Neural cell (in vitro differentiated cells): Measurements from ENCODE around the gene ITGB4. TPM values are rescaled to one million over a fixed set of nuclear protein-coding genes. Genes with fewer than 3 reads are reported as not detected.

Experiments used
- H2AFZ ChIP-seq: fragments of 200-600, 300-800 bp; sonication (generic), shearing (Covaris generic); 2 replicates; pipeline ENCODE4 v1.6.0; 2014; ENCODE audit warnings: low read depth, mild to moderate bottlenecking, antibody characterized with exemption, low read length, moderate library complexity
- H3F3A ChIP-seq: fragments of 200-600 bp; shearing (Covaris generic); 2 replicates; pipeline ENCODE4 v1.6.1; 2016; ENCODE audit warnings: mild to moderate bottlenecking, moderate library complexity, mixed read lengths, antibody characterized with exemption, low read length; ENCODE audit not compliant: insufficient read depth, poor library complexity, severe bottlenecking
- H3K27ac ChIP-seq: fragments of 200-600, 300-800 bp; sonication (generic), shearing (Covaris generic); 2 replicates; pipeline ENCODE4 v1.5.1; 2014; ENCODE audit warnings: mild to moderate bottlenecking, low read length, moderate library complexity
- H3K27me3 ChIP-seq: fragments of 300-800, 200-600 bp; sonication (generic), shearing (Covaris generic); 2 replicates; pipeline ENCODE4 v1.6.0; 2014; ENCODE audit warnings: mild to moderate bottlenecking, low read depth, low read length, moderate library complexity; ENCODE audit not compliant: insufficient read depth
- H3K36me3 ChIP-seq: fragments of 300-800, 200-600 bp; sonication (generic), shearing (Covaris generic); 2 replicates; pipeline ENCODE4 v1.5.1; 2014; ENCODE audit warnings: mild to moderate bottlenecking, antibody characterized with exemption, low read length, moderate library complexity; ENCODE audit not compliant: insufficient read depth
- H3K4me2 ChIP-seq: fragments of 300-800, 200-600 bp; sonication (generic), shearing (Covaris generic); 2 replicates; pipeline ENCODE4 v1.6.0; 2014; ENCODE audit warnings: mild to moderate bottlenecking, low read length
- H3K4me3 ChIP-seq: fragments of 300-800, 200-600 bp; sonication (generic), shearing (Covaris generic); 2 replicates; pipeline ENCODE4 v1.5.1; 2014; ENCODE audit warnings: mild to moderate bottlenecking, low read length, moderate library complexity
- H3K79me2 ChIP-seq: fragments of 200-600 bp; shearing (Covaris generic); replicated peaks from 2 replicates; pipeline ENCODE4 v1.6.0; 2014; ENCODE audit warnings: mild to moderate bottlenecking, low read length, moderate library complexity; ENCODE audit not compliant: insufficient read depth
- H3K9ac ChIP-seq: fragments of 300-800, 200-600 bp; sonication (generic), shearing (Covaris generic); 2 replicates; pipeline ENCODE4 v1.6.1; 2016; ENCODE audit warnings: mild to moderate bottlenecking, low read length, mixed read lengths
- H3K9me2 ChIP-seq: fragments of 200-600 bp; shearing (Covaris generic); 2 replicates; pipeline ENCODE4 v1.6.1; 2016; ENCODE audit warnings: mild to moderate bottlenecking, low read length, mixed read lengths; ENCODE audit not compliant: insufficient read depth
- H3K9me3 ChIP-seq: fragments of 200-600, 300-800 bp; sonication (generic), shearing (Covaris generic); 2 replicates; pipeline ENCODE4 v1.6.1; 2016; ENCODE audit warnings: mild to moderate bottlenecking, mixed run types, low read length, moderate library complexity, mixed read lengths
- H4K20me1 ChIP-seq: fragments of 200-600 bp; shearing (Covaris generic); 2 replicates; pipeline ENCODE4 v1.6.1; 2016; ENCODE audit warnings: mild to moderate bottlenecking, mixed run types; ENCODE audit not compliant: insufficient read depth
- EP300 ChIP-seq: fragments of 450-650 bp; conservative IDR thresholded peaks from 2 replicates; pipeline ENCODE4 v1.6.1; 2014; ENCODE audit warnings: antibody characterized with exemption, mild to moderate bottlenecking, moderate library complexity; ENCODE audit not compliant: poor library complexity, severe bottlenecking
- EZH2 ChIP-seq: fragments of 200-600, 300-800 bp; shearing (Covaris generic), sonication (generic); IDR thresholded peaks from 2 replicates; pipeline ENCODE4 v1.6.1; 2014; ENCODE audit warnings: antibody characterized with exemption, low read length, borderline replicate concordance, mild to moderate bottlenecking; ENCODE audit not compliant: insufficient read depth, poor library complexity, severe bottlenecking
- MXI1 ChIP-seq: fragments of 450-650 bp; conservative IDR thresholded peaks from 2 replicates; pipeline ENCODE4 v1.6.1; 2014; ENCODE audit warnings: antibody characterized with exemption, mild to moderate bottlenecking; ENCODE audit not compliant: poor library complexity, severe bottlenecking
- POLR2AphosphoS5 ChIP-seq: IDR thresholded peaks from 2 replicates; pipeline ENCODE4 v1.6.1; 2012
- RAD21 ChIP-seq: fragments of 450-650 bp; conservative IDR thresholded peaks from 2 replicates; pipeline ENCODE4 v1.6.1; 2014; ENCODE audit warnings: antibody characterized with exemption, mild to moderate bottlenecking, moderate library complexity
- SMC3 ChIP-seq: fragments of 450-650 bp; conservative IDR thresholded peaks from 2 replicates; pipeline ENCODE4 v1.6.1; 2014; ENCODE audit warnings: antibody characterized with exemption, mild to moderate bottlenecking, moderate library complexity; ENCODE audit not compliant: poor library complexity
- TAF1 ChIP-seq: IDR thresholded peaks from 2 replicates; pipeline ENCODE4 v1.6.1; 2012; ENCODE audit warnings: low read depth
- polyA plus RNA-seq: library from polyadenylated mRNA; depleted of rRNA; stranded (reverse); fragments of >200 nt; gene quantifications from 2 replicates; pipeline ENCODE4 v1.2.3, GENCODE V29; 2014
- TF ChIP-seq, protein P1 (sequence below): fragments of 450-650 bp; IDR thresholded peaks from 2 replicates; pipeline ENCODE4 v1.5.1; 2014; ENCODE audit warnings: antibody characterized with exemption, mild to moderate bottlenecking, moderate library complexity; ENCODE audit not compliant: poor library complexity, severe bottlenecking
- TF ChIP-seq, protein P2 (sequence below): IDR thresholded peaks from 2 replicates; pipeline ENCODE4 v1.6.1; 2012; ENCODE audit warnings: borderline replicate concordance

Gene ITGB4
- polyA plus RNA-seq, 1 donor from 2014 or later: not detected

DNA sequence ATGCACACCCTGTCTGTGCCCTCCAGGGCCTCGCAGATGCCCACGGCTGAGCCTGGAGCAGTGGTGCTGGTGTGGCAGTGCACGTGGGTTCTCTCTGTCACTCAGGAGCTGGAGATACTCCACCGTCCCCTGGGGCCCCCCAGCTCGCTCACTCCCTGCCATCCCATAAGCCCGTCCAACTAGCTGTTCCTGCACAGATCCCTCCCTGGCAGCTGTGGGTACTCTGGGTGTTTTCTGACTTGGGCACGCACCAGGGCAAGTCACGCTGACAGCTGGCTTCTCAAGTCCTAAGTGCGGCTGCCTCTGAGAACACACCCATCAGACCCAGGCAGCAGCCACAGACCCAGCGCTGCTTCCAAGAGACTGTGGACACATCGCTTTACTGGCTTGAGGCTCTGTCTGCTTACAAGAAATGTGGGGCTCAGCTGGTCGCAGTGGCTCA lies 25.4 kb upstream of the ITGB4 start:
- Histone ChIP-seq H3K27me3 (no peaks in the 10 kb centered on the region), H3K36me3 (no peaks in the 10 kb centered on the region), H3K9me2 (no peaks in the 10 kb centered on the region), H4K20me1 (no peaks in the 10 kb centered on the region), H3K79me2 (no peaks in the 10 kb centered on the region), H3K9ac (no peak overlapping the region), H2AFZ (no peak overlapping the region), H3K4me2 (no peak overlapping the region), H3K4me3 (no peak overlapping the region), H3F3A (no peaks in the 10 kb centered on the region), H3K9me3 (no peaks in the 10 kb centered on the region), H3K27ac (no peak overlapping the region)
- no peak for TF ChIP-seq EP300
- no peak for TF ChIP-seq RAD21
- TF ChIP-seq MXI1: no peak
- TF ChIP-seq, protein P1, sequence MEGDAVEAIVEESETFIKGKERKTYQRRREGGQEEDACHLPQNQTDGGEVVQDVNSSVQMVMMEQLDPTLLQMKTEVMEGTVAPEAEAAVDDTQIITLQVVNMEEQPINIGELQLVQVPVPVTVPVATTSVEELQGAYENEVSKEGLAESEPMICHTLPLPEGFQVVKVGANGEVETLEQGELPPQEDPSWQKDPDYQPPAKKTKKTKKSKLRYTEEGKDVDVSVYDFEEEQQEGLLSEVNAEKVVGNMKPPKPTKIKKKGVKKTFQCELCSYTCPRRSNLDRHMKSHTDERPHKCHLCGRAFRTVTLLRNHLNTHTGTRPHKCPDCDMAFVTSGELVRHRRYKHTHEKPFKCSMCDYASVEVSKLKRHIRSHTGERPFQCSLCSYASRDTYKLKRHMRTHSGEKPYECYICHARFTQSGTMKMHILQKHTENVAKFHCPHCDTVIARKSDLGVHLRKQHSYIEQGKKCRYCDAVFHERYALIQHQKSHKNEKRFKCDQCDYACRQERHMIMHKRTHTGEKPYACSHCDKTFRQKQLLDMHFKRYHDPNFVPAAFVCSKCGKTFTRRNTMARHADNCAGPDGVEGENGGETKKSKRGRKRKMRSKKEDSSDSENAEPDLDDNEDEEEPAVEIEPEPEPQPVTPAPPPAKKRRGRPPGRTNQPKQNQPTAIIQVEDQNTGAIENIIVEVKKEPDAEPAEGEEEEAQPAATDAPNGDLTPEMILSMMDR: no peak
- no peak for TF ChIP-seq EZH2
- TF ChIP-seq SMC3: no peak
- no peak for TF ChIP-seq TAF1
- TF ChIP-seq POLR2AphosphoS5: no peak
- TF ChIP-seq, protein P2, sequence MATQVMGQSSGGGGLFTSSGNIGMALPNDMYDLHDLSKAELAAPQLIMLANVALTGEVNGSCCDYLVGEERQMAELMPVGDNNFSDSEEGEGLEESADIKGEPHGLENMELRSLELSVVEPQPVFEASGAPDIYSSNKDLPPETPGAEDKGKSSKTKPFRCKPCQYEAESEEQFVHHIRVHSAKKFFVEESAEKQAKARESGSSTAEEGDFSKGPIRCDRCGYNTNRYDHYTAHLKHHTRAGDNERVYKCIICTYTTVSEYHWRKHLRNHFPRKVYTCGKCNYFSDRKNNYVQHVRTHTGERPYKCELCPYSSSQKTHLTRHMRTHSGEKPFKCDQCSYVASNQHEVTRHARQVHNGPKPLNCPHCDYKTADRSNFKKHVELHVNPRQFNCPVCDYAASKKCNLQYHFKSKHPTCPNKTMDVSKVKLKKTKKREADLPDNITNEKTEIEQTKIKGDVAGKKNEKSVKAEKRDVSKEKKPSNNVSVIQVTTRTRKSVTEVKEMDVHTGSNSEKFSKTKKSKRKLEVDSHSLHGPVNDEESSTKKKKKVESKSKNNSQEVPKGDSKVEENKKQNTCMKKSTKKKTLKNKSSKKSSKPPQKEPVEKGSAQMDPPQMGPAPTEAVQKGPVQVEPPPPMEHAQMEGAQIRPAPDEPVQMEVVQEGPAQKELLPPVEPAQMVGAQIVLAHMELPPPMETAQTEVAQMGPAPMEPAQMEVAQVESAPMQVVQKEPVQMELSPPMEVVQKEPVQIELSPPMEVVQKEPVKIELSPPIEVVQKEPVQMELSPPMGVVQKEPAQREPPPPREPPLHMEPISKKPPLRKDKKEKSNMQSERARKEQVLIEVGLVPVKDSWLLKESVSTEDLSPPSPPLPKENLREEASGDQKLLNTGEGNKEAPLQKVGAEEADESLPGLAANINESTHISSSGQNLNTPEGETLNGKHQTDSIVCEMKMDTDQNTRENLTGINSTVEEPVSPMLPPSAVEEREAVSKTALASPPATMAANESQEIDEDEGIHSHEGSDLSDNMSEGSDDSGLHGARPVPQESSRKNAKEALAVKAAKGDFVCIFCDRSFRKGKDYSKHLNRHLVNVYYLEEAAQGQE: no peak

DNA sequence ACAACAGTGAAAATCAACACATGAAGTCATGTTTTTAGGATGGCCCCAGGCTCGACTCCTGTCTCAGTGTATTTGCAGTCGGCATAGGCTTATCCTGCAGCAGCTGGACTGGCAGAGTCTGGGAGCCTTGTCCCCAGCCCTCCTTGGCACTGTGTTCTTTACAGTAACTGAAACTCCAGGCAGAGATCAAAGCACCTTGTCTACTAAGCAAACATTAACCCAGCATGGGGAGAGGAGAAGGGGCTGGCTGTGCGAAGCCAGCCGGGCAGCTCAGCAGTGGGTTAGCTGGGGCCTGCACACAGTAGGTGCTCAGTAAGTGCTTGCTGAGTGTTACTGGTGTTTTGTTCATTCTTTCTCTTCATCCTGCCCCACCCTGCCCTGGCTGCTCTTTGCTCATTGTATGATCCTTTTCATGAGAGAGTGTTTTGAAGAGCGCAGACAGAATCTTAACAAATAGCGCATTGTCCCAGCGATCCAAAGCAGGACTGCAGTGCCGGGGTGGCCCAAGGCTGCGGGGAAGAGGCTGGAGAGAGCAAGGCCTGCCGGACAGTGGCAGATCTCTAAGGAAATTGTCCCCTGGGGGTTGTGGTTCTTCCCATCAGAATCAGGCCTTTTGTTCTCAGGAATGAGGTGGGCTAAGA lies 23.5 kb upstream of the ITGB4 start:
- no peaks in the 10 kb centered on the region for H3K27me3 ChIP-seq
- H3K36me3 ChIP-seq: peaks cover 3% of the 10 kb centered on the region
- no peak overlapping the region for H3K9ac ChIP-seq
- H4K20me1 ChIP-seq: no peaks in the 10 kb centered on the region
- no peak overlapping the region for H3K4me2 ChIP-seq
- no peaks in the 10 kb centered on the region for H3F3A ChIP-seq
- H3K9me2 ChIP-seq: no peaks in the 10 kb centered on the region
- TF ChIP-seq EZH2 (no peak), MXI1 (no peak), POLR2AphosphoS5 (no peak), EP300 (no peak), RAD21 (no peak), SMC3 (no peak), TAF1 (no peak)
- TF ChIP-seq, protein P1: no peak
- TF ChIP-seq, protein P2: no peak
- H3K27ac ChIP-seq: no peak overlapping the region
- H2AFZ ChIP-seq: no peak overlapping the region
- no peaks in the 10 kb centered on the region for H3K79me2 ChIP-seq
- H3K9me3 ChIP-seq: no peaks in the 10 kb centered on the region
- H3K4me3 ChIP-seq: no peak overlapping the region
